Left ventricle myocardium superior (tissue), 1 donor: Measurements from ENCODE around the gene CD72. TPM values are rescaled to one million over a fixed set of nuclear protein-coding genes. Genes with fewer than 3 reads are reported as not detected.
A peak's percentile ranks its signal among the peaks of the same experiment; 100 is the strongest.
"Not testable (repeated sequence)": the region's sequence is repeated elsewhere in the genome, so short reads cannot be mapped to it uniquely, and the experiment has no call there.

Source experiments
- ATAC-seq: fragments of 200-7000 bp; cut with Tn5 transposase; one replicate; pipeline ENCODE4 v1.9.1; 2020; ENCODE audit warnings: mild to moderate bottlenecking, moderate library complexity
- DNase-seq: peaks from one replicate; pipeline ENCODE4 v3.0.0-alpha.2; 2020
- intact Hi-C: fragments of 100-400 bp; cut with micrococcal nuclease; formaldehyde crosslinking; loops from one replicate; pipeline ENCODE4 v1.11.0; 2022
- total RNA-seq: library from RNA; stranded (reverse); fragmentation: NEBNext Ultra II Directional; extraction: Animal tissue kit (Norgen Biotek cat#: 25700); gene quantifications from one replicate; pipeline ENCODE4 v1.2.1, GENCODE V29; 2021
- donor health status: DM: no; HTN: yes; CAD: no; lungs with severe emphysema.

Gene CD72
- total RNA-seq, 1 donor from 2014 or later = 0.77 TPM

DNA sequence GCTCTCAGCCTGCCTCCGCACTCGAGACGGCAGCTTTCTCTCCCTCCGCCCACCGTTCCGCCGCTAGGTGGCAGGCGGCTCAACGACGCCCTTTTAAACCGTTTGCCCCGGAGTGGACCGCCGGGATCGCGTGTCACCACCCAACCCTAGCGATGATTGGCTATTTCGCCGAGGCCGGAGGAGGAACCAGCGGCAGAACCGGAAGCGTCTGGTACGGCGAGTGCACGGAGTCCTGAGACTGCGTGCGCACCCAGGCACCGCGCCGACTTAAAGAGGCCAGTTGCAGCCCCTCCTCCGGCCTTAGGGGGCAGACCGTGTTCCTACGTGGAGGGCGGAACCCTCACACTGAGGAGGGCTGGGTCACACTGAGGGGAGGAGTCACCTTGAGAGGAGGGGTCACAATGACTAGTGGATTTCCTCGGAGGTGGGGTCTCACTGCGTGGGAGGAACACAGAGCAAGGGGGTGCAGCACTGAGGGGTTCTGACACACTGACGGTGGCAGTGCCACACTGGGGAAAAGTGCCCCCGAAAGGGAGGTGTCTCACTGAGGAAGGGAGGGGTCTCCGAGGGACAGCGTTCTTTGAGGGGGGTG, 14.1 kb downstream of the CD72 start:
- ATAC-seq = peak; percentile 95
- intact Hi-C loops = no loop called here

DNA sequence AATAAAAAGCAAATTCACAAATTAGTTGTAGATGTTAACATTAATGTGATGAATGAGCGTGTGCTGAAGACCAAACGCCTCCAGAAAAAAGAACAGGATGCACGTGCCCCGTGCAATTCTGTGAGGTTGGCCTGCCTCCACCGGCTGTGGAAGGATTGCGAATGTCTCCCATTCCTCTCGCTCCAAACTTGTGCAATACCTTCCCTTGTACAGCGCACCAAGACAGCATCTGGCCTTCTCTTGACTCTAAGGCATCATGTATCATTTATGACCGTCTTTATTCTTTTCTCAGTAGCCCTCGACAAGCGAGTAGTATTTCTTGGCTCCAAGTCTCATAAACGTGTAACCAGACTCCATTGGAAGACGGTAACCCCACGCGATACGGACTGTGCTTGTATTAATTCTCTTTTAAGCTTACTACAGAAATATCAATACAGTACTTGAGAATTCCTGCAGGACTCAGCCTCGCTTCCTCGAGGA, 14.7 kb downstream of the CD72 start:
- intact Hi-C loops = no loop called here
- DNase-seq (peak; percentile 80), ATAC-seq (peak; percentile 30)

More for the DNA sequence above, 14.1 kb downstream of the CD72 start:
- DNase-seq = peak; percentile 100

DNA sequence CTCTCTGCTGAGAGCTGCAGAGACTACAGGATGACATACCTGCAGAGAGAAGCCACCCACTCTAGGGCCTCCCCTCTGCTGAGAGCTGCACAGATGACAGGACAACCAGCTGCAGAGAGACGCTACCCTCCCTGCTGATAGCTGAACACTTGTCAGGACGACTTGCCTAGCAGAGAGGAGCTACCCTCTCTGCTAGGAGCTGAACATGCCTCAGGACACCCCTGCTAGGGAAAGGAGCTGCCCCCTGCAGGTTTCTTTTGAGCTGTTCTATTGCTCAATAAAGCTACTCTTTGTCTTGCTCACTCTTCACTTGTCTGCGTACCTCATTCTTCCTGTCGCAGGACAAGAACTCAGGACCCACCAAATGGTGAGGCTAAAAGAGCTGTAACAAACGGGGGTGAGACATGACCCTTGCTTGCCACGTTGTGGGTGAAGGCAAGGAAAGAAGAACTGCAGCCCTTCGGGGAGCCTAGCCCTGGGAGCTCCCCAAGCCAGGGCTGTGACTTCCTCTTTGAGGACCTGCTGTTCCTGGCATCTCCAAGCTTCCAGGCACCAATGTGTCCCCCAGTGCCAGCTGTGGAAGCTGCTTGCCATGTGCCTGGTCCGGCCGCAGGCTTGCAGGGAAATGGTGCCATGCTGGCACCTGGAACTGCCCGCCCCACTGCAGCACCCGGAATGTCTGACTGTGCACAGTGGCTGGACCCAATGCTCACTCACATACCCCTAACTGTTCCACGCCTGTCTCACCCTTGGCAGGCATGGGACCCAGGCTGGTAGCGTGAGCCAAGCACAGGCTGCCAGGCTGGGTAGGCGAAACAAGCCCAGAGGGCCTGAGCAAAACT, 18.2 kb downstream of the CD72 start:
- DNase-seq (no peak), ATAC-seq (no peak)
- intact Hi-C loops = no loop called here

DNA sequence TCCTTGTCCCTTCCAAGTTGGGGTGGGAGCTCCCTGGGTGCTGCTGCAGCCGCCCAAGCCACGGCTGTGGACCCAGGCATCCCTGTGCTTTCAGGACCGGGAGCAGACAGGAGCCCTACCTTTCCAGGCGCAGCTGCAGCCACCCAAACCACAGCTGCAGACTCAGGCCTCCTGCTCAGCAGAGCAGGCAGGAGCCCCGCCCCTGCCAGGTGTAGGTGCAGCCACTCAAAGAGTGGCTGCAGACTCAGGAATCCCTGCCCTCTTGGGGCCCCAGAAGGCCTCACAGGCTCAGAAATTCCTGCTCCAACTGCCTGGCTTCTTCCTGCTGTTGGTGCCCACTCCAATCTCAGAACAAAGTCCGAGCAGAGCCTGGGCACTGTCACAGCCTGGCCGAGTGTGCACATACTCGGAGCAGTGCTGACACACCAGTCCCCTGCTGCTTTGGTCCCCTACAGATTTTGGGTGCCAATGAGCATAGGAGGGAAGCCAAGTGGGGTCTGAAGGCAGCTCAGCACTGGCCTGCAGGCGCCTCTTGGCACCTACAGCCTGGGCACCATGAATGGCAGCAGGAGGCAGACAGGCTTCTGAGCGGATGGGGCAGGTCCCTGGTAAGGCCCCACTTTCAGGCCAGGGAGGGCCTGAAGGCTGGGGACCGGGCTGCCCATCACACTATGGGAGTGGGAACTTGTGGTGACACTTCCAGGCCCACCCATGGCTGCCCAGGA, 19.2 kb downstream of the CD72 start:
- no peak for DNase-seq
- intact Hi-C loops = no loop called here
- no peak for ATAC-seq

DNA sequence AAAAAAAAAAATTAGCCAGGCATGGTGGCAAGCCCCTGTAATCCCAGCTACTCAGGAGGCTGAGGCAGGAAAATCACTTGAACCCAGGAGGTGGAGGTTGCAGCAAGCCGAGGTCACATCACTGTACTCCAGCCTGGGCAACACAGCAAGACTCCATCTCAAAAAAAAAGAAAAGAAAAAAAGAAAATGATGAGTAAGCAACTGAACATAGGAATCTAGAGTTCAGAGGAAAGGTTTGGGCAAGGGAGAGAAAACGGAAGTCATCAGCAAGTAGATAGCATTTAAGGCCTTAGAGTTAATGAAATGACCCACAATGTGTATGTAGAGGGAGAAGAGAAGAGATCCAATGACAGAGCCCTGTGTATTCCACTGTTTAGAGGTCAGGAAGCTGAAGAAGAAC, 21.3 kb downstream of the CD72 start:
- DNase-seq, intact Hi-C loops, ATAC-seq: not testable (repeated sequence)

DNA sequence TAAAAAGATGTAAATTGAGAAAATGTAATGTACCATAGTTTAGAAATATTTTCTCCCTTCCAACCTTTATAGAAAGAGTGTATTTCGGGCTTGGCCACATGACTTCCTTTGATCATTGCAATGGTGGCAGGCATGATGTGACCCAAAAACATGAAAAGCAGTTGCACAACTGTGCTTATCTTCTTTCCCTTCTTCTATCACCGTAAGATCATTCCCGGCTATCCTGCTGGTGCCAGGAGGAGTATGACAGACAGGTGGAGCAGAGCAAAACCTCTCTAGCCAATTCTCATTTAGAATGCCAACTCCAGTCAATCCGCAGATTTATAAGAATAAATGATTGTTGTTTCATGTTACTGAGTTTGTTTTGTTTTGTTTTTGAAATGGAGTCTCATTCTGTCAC, 23.7 kb downstream of the CD72 start:
- DNase-seq = no peak
- ATAC-seq = no peak
- intact Hi-C loops = no loop called here

DNA sequence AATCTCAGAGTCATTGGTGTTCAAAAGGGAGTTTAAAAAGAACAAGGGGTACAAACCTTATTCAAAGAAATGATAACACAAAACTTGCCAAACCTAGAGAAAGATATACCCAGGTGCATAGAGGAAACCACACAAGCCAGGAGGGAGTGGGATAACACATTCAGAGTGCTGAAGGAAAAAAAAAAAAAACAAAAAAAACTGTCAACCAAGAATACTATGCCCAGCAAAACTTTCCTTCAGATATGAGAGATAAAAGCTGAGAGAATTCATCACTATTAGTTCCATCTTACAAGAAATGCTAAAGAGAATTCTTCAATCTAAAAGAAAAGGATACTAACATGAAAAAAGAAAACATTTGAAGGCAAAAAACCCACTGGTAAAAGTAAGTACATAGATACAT, 24.6 kb downstream of the CD72 start:
- DNase-seq = no peak
- ATAC-seq = no peak
- intact Hi-C loops = no loop called here

DNA sequence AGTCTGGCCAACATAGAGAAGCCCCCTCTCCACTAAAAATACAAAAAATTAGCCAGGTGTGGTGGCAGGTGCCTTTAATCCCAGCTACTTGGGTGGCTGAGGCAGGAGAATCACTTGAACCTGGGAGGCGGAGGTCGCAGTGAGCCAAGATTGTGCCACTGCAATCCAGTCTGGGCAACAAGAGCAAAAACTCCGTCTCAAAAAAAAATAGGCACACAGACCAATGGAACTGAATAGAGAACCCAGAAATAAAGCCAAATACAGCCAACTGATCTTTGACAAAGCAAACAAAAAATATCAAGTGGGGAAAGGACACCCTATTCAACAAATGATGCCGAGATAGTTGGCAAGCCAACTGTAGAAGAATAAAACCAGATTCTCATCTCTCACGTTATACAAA, 29.7 kb downstream of the CD72 start:
- not testable (repeated sequence) for DNase-seq, ATAC-seq

DNA sequence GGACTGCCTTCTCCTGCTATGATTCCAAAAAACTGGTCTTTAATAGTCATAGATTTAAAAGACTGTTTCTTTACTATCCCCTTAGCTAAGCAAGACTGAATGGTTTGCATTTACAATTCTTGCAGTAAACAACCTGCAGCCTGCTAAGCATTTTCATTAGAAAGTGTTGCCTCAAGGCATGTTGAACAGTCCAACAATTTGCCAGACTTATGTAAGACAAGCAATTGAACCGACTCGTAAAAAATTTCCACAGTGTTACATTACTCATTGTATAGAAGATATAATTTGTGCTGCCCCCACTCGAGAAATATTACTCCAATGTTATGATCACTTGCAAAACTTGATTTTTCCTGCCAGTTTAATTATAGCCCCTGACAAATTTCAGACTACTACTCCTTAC, 33.5 kb downstream of the CD72 start:
- intact Hi-C loops, DNase-seq, ATAC-seq: not testable (repeated sequence)

More for the DNA sequence above, 29.7 kb downstream of the CD72 start:
- intact Hi-C loops = not testable (repeated sequence)

DNA sequence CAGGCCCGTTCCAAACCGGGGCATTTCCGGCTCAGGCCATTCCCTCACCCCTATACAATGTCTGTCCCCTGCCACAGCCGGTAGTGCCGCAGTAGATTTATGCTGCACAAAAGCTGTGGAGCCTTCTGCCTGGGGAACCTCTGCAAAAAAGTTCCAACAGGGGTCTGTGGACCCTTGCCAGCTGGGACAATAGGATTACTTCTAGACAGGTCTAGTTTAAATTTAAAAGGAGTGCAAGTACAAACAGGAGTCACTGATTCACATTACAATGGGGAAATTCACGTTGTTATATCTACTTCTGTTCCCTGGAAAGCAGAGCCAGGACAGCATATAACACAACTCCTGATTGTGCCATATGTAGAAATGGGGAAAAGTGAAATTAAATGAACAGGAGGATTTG, 34.7 kb downstream of the CD72 start:
- intact Hi-C loops, DNase-seq, ATAC-seq: not testable (repeated sequence)

DNA sequence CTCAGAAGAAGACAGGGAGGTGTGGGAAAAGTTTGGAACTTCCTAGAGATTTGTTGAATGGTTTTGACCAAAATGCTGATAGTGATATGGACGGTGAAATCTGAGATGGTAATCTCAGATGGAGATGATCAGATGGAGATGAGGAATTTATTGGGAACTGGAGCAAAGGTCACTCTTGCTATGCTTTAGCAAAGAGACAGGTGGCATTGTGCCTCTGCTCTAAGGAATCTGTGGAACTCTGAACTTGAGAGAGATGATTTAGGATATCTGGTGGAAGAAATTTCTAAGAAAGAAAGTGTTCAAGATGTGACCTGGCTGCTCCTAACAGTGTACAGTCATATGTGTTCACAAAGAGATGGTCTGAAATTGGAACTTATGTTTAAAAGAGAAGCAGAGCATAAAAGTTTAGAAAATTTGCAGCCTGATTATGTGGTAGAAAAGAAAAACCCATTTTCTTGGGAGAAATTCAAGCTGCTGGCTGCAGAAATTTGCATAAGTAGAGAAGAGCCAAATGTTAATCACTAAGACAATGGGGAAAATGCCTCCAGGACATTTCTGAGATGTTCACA, 38.5 kb downstream of the CD72 start:
- DNase-seq, ATAC-seq, intact Hi-C loops: not testable (repeated sequence)

DNA sequence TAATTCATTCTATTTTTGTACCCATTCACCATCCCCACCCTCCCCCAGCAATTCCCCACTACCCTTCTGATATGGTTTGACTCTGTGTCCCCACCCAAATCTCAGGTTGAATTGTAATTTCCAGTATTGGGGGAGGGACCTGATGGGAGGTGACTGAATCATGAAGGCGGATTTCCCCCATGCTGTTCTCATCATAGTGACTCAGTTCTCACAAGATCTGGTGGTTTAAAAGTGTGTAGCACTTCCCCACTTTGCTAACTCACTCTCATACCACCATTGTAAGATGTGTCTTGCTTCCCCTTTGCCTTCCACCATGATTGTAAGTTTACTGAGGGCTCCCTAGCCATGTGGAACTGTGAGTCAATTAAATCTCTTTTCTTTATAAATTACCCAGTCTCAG, 39.1 kb downstream of the CD72 start:
- ATAC-seq (no peak), DNase-seq (no peak)
- intact Hi-C loops = no loop called here

DNA sequence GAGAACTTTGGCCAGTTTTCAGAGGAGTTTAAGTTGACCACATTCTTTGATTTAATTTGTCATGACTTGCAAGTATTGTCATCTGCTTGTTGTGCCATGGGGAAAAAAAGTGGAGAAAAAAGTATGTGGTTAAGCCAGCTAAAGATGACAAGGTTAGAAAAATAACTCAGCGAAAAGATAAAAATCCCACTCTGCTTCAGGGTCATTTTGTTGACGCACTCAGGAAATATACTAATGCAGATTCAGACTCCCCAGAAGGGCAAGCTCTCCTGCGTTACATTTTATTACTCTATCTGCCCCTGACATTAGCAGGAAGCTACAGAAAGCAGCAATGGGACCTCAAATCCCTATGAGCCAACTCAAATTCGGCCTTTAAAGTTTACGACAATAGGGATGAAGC, 40.7 kb downstream of the CD72 start:
- no peak for ATAC-seq
- intact Hi-C loops = no loop called here
- DNase-seq = no peak

DNA sequence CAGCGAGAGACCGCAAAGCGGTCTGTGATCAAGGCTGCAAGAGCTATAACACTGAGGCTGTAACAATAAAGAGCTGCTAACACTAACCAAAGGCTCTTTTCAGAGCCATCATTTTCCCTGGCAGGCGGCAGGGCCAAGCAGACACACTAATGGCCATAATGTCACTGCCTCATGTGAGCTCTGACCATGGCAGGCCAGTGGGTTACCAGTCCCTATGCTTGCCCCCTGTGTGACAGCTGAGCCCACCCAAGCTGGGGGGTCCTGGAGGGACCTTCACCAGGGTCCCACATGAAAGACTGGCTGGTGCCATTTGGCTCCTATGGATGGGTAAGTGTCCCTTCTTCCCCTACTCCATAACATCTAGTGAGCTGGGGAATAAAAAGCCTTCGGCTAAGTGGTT, 42.7 kb downstream of the CD72 start:
- DNase-seq = no peak
- intact Hi-C loops = no loop called here
- no peak for ATAC-seq

DNA sequence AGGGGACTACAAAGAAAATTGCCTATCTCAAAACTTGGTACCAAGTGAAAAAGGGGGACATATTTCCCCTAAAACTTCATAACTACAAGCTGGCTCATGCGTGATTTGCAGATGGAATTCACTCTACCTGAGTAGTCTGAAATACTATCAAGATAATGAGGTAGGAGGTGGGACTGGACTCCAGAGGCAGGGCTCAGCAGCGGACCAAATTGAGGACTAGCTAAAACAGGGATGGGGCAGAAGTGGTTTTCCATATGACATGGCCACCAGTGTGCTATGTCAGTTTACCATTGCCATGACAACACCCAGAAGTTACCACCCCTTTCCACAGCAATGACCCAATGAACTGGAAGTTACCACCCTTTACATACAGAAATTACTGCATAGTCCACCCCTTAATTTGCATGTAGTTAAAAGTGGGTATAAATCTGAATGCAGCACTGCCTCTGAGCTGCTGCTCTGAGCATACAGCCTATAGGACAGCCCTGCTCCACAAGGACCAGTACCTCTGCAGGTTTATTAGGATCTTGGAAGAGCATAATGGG, 43.6 kb downstream of the CD72 start:
- DNase-seq (no peak), ATAC-seq (no peak)
- intact Hi-C loops = no loop called here

DNA sequence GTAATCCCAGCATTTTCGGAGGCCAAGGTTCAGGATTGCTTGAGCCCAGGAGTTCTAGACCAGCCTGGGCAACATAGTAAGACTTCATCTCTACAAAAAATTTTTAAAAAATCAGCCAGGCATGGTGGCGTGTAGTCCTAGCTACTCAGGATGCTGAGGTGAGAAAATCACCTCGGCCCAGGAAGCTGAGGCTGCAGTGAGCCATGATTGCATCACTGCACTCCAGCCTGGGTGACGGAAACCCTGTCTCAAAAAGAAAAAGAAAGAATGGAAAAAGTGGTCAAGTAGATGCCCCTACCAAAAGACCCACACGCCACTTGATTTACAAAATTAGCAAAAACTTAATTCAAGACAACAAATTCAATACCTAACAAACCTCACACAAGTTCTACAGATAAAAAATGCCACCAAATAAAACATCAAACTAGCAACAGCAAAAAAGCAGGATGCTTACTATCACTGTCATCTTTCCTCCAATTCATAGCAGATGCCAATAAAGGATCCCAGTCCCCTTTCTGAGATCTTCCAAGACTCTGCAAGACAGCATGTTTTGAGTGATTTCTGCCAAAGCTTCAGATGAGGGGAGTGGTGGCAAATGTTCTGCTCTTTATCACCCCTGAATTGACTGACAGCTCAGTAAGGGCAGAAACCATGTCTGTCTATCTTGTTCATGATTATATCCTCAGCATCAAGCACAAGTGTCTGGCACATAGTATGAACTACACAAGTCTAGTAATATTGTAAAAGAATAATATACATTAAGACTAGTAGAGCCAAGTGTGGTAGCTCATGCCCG, 47.3 kb downstream of the CD72 start:
- intact Hi-C loops = no loop called here
- DNase-seq = no peak
- ATAC-seq = no peak

DNA sequence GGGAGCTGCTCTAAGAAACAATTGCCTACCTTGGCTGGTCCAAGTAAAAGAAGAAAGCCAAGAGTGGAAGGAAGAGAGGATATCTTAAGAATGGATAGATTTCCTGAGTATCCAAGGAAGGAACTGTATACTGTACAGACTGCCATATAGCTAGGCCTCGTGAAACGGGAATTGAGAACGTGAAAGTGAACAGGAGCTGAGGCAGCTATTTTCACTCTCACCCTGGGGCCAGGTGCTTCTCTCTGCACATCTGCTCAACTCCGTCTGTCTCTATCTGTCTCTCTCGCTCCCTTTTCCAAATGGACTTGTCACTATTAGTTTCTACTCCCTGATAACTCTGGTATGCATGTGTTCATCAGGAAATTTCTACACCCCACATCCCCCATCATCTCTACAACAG, 49.0 kb downstream of the CD72 start:
- no peak for ATAC-seq

DNA sequence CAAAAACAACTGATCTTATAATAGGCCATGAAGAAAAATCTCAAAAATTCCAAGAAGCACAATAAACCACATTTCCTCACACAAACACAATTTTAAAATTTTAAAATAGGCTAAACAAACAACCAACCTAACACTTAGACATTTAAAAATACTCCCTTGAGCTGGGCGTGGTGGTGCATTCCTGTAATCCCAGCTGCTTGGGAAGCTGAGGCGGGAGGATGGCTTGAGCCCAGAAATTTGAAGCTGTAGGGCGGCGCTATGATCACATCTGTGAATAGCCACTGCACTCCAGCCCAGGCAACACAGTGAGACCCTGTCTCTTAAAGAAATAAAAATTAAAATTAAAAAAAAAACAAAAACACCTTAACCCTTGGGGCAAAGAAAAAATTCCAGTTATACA, 50.0 kb downstream of the CD72 start:
- no peak for DNase-seq
- ATAC-seq = no peak
- intact Hi-C loops = no loop called here

More for the DNA sequence above, 49.0 kb downstream of the CD72 start:
- no peak for DNase-seq
- intact Hi-C loops = no loop called here

DNA sequence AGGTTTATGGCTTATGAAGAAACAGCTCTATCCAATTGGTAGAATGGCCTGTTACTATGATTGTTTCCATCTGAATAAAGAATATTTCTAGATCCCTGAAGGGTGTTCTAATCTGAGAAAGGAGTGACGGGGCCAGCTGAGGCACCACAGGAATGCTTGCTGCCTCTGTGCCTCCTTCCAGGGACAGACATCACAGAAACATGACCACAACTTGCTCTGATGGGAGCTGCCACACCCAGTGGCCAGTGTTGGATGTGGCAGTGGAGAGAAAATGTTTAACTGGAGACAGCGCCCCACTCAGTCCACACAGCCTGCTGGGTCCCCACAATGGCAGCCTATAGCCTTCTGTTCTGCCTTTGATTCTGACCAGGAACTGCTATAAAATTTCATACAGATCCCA, 51.8 kb downstream of the CD72 start:
- intact Hi-C loops = no loop called here
- no peak for ATAC-seq
- no peak for DNase-seq
